HCEC 1CT (cell line): ENCODE results near the gene ACADL.
"Not testable (repeated sequence)": the region's sequence is repeated elsewhere in the genome, so short reads cannot be mapped to it uniquely, and the experiment has no call there.

Source experiments
- DNase-seq: peaks from one replicate; pipeline ENCODE4 v3.0.0-alpha.2; 2017

Gene ACADL

DNA sequence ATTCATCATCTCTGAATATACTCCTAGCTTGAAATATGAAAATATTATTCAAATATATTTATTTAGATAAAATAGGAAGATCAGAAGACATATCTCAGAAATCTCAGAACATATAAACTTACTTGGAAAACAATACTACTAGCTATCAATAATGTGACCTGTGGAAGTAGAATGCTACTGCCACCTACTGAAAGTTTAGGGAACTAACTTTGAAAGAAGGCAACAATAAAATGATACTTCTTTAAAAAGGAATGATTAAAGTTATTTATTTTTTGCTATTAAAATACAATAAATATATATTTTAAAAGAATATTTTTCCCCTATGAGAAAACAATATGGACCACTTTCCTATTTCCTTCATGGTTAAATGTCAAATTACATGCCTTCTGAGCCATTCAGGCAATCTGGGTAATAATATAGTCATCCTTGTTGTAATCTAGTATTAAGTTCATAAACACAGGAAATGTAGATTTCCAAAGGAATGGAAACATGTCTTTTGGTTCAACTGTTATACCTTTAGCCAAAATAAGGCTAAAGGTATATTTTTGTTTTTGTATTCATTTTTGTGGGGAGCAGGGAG is 26.0 kb downstream of the ACADL start:
- DNase-seq, result peak; percentile 53

DNA sequence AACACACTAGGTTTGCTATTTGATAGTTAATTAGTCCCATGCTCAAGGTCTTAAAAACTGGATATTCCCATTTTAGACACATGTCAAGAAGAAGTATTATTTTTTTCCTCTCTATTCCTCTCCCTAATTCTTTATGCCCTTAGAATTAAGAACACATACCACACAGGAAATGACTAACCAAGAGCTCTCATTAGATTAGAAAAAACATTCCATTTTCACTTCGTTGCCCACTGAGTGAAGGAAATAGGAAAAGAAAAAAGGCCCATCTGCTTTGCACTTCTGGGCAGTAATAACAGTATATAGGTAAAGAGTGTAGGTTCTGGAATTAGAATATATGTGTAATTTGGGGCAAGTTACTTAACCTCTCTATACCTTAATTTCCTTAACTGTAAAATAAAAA is 26.9 kb downstream of the ACADL start:
- peak; percentile 58 for DNase-seq

DNA sequence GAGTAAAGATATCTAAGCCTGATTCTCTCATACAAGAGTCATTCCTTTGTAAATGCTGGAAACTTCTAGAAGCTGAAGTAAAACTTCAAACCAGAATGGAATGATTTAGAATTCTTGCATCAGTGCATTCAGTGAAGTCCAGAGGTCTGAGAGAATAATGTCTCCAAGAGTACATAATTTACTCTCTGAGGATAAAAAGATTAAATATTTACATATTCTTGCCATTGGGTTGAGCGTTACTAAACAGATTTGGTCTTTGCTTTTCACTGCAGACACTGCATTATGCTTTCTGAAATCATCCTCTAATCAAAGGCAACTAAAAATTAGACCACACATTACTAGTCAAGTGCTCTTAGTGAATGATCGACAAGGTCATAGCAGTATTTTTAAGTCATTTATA is 27.5 kb downstream of the ACADL start:
- no peak for DNase-seq

DNA sequence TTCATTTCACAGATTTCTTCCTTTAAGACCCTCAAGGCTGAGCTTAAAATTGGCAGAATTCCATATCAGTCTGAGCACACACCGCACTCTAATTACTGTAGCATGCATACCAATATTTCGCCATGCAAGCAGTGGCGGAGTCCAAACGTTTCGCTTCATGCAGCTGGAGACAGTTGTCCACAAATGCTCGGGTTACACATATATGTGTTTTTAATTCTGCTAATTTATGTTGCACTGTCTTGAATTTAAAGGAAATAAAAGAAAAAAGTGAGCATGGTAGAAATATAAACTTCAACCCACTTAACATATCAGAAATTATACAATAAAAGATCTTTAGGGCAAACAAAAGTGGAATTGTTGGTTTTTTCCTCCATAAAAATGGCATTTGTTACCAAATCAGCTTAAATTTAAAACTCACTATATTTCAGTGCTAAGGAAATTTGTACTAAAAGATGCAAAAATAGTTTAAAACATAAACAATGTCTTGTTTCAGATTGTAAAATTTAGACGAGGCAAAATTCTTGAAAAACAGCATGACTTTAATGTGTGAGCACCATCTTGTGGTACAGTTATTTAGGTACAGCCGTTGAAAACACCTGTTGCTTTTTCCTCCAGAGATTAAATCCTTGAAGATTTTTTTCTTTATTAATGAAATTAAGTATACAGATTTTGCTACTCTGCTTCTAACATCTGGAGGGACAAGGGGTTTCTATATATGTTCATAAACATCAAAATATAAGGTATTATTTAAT is 30.0 kb downstream of the ACADL start:
- DNase-seq, result peak; percentile 62

DNA sequence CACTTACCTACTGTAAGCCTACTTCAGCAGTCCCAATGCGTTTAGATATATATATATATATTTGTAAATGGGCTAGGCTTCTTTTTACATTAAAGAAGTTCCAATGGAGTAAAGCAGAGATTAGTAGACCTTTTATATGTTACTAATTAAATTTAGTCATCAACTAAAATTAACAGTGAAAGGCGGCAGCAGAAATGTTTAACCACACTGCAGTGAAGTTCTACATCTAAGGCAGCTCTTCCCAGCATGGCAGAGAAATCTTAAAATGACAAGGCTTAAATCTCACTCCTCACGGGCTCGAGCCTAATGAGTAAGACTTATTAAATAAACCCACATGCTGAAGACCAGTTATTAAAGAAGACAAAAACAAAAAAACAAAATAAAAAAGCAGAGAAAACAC is 34.9 kb downstream of the ACADL start:
- DNase-seq, result no peak

DNA sequence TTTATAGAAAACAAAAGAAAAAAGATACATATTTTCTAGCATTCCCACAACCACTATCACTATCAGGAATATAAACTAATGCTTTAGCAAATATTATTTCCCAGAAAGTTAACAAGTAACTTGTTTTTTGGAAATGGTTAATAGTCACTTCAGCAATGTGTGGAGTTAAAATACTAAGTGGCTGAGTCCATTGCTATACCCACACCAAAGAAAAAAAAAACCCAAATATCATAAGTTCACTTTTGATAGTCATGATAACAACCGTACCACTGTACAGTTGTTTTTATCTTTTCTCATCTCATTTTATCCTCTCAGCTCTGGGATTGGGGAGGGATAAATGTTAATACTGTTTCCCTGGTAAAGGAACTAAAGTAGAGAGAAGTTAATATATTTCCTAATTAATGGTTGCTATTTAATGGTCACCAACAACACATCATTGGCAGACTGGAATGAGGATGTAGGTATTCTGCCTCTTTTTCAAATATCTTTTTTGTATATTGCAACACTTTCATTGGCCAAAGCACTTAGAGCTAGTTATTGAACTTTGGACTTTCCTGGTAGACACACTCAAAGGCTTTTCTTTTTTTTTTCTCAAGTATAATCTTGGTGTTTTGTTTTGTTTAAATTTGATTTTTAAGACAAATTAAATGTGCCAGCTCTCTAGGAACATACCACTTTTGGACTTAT is 35.7 kb downstream of the ACADL start:
- DNase-seq, result no peak

DNA sequence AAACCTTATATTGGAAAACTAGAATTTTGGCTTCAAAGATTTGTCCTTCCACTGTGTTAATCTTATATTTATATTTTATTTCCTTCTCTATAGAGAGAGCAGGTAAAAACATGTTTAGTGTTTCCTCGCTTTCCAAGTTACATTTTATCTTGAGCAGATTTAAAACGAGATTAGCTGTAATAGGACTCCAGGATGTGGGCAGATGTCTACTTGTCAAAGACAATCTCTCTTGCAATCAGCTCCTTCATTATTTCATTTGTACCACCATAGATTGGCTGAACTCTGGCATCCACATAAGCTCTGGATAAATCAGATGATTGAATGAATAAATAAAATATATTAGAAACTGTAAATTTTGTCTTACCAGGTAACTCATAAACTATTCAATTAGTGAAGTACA is 36.5 kb downstream of the ACADL start:
- no peak for DNase-seq

DNA sequence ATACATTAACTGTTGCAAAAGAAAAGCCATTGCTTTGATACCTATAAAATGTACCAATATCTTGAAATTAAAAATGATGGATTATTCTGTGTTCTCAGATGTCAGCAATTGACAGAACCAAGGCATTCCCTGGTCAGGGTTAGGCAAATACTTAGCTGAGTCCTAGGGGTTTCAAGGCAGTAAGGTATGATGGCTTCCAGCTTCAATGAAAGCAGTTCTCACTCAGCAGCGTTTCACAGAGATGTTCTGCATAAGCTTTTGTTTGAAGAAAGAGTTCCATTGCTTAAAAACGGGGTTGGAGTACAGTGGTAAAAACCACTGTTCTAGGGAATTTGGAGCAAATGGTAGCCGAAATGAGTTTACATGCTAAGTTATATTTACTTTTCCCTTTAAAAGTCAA is 37.1 kb downstream of the ACADL start:
- DNase-seq, result no peak

DNA sequence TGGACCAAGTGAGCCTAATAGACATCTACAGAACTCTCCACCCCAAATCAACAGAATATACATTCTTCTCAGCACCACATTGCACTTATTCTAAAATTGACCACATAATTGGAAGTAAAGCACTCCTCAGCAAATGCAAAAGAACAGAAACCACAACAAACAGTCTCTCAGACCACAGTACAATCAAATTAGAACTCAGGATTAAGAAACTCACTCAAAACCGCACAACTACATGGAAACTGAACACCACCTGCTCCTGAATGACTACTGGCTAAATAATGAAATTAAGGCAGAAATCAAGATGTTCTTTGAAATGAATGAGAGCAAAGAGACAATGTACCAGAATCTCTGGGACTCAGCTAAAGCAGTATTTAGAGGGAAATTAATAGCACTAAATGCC is 41.3 kb downstream of the ACADL start:
- not testable (repeated sequence) for DNase-seq

DNA sequence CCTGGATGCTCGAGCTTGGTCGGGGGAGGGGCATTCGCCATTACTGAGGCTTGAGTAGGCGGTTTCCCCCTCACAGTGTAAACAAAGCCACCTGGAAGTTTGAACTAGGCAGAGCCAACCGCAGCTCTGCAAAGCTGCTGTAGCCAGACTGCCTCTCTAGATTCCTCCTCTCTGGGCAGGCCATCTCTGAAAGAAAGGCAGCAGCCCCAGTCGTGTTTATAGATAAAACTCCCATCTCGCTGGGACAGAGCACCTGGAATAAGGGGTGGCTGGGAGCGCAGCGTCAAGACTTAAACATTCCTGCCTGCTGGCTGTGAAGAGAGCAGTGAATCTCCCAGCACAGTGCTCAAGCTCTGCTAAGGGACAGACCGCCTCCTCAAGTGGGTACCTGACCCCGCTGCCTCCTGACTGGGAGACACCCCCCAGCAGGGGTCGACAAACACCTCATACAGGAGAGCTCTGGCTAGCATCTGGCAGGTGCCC is 43.6 kb downstream of the ACADL start:
- DNase-seq, result not testable (repeated sequence)

DNA sequence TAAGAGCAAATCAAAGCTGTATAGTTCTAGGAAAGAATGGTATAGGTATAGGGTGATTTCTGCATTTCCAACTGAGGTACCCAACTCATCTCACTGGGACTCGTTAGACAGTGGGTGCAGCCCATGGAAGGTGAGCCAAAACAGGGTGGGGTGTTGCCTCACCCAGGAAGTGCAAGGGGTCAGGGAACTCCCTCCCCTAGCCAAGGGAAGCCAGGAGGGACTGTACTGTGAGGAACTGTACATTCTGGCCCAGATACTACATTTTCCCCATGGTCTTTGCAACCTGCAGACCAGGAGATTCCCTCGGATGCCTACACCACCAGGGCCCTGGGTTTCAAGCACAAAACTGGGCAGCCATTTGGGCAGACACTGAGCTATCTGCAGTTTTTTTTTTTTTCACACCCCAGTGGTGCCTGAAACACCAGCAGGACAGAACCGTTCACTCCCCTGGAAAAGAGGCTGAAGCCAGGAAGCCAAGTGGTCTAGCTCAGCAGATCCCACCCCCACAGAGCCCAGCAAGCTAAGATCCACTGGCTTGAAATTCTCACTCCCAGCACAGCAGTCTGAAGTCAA is 44.1 kb downstream of the ACADL start:
- DNase-seq, result not testable (repeated sequence)

DNA sequence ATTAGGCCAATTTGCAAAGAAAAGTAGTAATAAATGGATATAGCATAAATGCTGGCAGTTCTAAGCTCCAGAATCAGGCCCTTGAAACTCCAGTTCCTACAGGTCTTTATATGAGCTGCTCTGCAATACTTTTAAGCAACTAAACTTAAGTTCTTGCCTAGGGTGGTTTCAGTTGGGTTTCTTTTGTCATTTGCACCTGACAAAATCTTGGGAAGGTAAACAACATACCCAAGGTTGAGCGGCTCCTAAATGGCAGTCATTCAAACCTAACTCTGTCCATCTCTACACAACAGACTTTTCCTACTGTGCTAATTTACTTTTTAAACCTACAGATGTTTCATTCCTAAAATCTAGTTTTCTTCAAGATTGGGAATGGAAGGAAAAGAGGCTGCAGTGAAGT is 44.8 kb downstream of the ACADL start:
- DNase-seq, result no peak

DNA sequence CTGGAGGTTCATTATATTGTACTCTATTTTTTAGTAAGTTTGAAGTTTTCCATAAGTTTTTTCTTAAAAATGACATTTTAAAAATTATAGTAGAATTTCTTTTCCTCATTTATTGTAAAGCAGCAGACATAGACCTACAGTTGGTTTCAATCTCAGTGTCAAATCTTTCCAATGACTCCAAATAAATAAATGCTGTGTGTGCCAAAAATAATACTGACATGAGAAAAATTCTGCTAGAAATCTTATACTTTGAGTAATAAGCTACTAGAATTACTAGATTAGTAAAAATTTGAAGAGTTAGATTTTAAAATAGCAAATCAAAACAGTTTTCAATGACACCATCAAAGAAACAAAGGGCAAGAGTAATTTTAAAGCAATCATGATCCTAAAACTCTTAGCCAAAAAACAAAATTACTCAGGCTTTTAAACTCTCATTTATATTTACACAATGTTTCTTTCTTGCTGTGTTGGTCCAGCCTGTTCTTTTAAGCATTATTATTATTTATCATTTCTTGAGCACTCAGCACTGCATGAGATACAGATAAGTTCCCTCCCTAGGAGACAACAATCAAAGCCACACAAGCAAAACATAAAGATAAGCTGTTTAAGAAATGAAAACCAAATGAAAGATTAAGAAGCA is 45.8 kb downstream of the ACADL start:
- no peak for DNase-seq

DNA sequence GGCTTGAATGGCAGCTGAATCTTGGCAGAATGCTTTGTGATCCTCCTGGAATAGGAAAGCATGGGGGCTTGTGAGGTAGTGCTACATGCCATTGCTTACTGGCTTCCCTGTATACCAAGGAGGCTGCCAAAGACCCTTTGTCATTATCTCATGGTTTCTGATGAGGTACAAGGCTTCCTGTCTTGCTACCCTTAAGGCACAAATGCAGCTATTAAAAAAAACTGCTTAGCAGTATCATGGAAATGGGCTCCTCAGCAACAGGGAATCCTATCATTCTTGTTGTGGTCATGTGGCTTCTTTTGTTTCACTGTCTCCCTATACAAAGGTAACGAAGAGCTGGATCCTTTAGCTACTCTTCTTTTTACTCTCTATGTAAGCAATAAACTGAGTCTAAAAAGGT is 47.5 kb downstream of the ACADL start:
- DNase-seq, result no peak

DNA sequence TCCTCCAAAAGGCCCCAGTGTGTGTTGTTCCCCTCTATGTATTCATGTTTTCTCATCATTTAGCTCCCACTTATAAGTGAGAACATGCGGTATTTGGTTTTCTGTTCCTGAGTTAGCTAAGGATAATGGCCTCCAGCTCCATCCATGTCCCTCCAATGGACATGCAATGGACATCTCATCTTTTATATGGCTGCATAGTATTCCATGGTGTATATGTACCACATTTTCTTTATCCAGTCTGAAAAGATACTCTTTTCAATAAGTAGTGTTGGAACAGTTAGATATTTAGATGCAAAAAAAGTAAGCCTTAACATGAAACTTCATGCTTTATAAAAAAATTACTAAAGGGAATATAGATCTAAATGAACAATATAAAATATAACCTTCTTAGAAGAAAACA is 48.1 kb downstream of the ACADL start:
- not testable (repeated sequence) for DNase-seq

DNA sequence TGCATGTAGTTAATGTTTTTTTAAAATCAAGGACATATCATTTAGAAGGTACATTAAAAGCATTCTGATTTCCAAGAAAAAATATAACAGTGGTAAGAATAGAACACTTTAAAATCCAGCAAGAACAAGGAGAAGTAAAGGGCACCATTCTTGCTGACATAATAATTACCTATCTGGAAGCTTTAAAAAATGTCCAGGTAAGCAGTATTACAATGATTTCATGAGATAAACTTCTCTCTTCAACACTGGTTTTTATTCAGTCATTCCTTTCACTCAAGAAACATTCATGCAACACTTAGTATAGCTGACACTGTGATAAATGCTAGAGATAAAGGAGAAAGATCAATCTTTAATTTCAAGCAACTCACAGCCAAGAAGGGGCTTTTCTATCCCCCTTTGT is 51.2 kb downstream of the ACADL start:
- DNase-seq, result no peak

DNA sequence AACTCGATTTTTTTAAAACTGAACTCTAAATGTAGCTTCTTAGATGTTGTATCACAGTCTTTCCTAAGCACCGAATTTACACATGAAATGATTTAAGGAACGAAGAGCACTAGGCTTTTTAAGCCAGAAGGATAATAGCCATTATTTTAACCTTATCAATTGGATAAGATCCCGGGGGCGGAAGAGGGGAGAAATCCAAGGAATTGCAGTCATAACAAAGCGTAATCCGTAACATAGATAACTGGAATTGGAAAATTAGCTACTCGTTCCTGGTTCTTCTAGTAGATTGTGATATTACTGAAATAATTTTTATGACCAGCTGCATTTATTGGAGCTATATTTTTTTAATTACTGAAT is 53.0 kb downstream of the ACADL start:
- DNase-seq, result no peak

DNA sequence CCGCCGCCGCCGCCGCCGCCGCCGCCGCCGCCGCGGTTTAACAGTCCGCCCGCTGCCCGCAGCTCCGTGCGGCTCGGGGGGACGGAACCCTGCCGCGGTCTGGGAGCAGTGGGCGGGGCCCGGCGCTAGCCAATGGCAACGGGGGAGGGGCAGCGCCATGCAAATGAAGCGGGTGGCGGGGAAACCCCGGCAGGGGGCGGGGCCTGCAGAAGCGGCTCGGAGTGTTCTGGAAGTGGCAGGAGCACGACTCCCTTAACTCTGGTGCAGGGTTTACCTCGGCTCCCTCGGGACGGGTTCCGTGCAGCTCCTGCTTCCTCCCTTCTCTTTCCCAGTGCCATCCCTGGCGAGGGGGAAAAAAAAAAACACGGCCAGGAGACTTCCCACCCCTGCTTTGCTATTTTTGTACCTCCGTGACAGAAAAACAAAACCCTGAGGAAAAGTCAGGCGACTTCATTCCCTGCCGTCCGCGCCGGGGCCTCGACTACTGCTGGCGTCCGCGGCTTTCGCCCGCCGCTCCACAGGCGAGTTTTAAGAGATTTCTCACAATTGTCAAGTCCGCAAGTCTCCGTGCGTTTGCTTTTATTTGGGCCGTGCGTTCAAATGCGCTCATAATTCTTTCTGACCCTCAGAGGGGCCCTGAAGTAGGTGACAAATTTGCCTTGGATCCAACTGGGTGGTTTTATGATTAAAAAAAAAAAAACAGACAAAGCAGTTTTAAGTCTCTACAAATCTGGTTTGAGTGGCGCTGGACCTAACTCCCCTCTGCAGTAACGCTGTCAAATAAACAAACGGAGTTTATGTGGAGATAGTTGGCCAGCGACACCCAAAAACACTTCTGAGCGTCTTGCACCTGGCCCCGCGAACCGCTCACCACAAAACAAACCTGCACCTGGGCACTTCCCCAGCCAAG is 53.7 kb downstream of the ACADL start, which contains the start of gene KANSL1L:
Gene KANSL1L, minus strand, starts transcription at position 101 of the 910 bp plus-strand sequence. CDS start 16,827 bp downstream, outside the sequence.
- DNase-seq, result peak; percentile 96

DNA sequence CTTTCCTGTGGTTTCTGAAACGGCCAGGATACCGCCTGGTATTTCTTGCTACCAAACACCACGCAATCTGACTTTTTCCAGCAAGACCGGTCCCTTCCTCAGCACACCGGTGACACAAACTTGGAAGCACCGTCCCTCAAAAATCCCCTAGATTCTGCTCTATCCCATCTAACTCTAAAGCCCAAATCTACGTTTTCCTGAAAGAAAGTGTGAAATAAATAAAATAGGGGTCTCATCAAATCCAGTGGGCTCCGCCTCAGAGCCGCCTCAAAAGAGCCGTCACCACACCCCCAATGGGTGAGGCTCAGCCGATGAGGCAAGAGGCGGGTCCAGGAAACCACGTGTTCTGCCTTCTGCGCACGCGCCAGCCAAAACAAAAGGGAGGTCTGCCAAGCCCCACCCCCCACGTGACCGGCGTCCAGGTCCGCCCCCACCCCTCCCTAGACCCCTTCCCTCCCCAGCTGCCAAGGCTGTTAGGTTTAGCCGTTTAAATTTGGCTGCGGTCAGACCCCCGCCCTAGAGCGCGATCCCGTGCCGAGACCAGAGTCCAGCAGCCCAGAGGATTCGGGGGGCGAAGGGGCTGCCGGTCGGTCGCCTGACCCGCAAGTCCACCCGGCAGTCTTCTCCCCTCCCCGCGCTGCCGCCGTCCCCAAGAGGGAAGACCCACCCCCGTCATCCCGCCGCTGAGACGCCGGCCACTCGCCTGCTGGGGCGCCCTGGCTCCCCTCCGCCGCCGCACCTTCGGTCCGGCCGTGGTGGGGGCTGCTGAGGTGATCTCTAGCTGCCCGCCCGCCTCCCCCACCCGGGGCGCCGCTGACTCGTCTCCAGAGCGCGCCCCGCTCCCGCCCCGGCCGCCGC is 54.6 kb downstream of the ACADL start:
- peak; percentile 94 for DNase-seq

DNA sequence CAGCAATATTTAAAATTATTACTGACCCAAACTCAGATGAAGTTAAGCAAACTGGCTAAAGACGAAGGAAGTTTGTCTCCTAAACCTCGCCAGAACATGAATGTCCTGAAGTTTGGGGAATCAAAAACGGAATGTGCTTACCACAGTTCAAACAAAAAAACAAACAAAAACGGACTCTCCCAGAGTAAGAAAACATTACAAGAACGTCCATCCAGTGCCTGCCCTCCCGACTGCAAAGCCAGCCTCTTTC is 55.1 kb downstream of the ACADL start:
- DNase-seq, result no peak

DNA sequence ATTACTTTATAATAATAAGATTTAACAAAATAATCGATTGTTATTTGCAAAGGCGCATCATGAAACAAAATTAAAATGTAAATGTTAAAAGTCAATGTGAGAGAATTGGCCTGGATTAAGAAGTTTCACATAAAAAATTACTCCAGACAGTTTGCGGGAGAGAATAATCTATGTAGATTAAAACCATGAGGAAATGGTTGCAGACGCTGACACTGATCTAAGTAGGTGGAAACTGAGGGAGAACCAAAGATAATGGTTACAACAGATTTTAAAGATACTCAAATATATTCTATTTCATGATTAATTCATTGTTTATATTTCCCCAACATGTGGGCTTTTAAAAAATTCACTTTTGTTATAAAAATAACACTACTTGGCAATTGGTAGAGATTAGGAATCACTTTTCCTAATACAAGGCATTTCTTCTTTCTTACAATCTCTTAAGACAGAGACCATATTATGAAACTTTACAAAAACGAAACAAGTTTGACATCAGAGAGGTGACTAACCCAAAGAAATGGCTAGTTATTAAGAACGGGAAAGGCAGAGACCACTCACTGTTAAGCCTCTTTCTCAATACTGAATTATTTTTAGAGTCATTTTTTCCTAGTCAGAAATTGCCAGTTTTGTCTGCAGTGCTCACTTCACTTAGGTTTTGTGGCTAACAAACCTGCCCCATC is 55.6 kb downstream of the ACADL start:
- peak; percentile 77 for DNase-seq
